WI38 (cell line): Measurements from ENCODE around the gene ALDH5A1.

Source experiments
- H3K4me3 ChIP-seq: 2 replicates; pipeline ENCODE4 v1.5.1; 2011; ENCODE audit warnings: low read depth, mild to moderate bottlenecking, control low read depth, low read length
- TF ChIP-seq, protein P1 (sequence below): IDR thresholded peaks from 2 replicates; pipeline ENCODE4 v1.5.1; 2012; ENCODE audit warnings: low read depth, mild to moderate bottlenecking, control low read depth, low read length

The ALDH5A1 gene

DNA sequence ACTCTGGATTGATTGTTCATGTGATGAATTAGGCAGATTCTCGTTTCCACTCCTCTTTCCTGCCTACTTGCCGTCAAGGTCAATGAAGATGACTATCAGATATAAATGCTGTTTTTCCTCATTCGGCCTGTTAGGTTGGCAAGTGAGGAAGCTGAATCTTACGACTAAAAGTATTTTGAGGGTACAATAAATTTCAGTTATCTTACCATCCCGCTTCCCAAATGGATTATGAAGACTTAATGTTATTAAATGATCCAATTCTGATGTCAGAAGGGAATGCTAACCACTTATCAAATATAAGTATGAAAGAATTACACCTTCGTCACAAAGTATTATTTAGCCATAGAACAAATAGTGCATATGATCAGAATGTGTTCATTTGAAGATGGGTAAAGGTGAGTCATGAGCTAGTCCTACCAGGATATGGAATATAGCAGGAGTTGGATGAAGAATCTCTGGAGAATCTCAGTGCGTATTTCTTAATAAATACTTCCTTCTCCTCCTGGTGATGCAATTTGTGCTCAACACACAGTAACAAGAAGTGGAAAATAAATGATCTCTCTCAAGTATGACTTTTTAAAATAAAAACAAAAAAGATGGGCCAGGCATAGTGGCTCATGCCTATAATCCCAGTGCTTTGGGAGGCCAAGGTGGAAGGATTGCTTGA lies 10.0 kb upstream of the ALDH5A1 start:
- TF ChIP-seq, protein P1, sequence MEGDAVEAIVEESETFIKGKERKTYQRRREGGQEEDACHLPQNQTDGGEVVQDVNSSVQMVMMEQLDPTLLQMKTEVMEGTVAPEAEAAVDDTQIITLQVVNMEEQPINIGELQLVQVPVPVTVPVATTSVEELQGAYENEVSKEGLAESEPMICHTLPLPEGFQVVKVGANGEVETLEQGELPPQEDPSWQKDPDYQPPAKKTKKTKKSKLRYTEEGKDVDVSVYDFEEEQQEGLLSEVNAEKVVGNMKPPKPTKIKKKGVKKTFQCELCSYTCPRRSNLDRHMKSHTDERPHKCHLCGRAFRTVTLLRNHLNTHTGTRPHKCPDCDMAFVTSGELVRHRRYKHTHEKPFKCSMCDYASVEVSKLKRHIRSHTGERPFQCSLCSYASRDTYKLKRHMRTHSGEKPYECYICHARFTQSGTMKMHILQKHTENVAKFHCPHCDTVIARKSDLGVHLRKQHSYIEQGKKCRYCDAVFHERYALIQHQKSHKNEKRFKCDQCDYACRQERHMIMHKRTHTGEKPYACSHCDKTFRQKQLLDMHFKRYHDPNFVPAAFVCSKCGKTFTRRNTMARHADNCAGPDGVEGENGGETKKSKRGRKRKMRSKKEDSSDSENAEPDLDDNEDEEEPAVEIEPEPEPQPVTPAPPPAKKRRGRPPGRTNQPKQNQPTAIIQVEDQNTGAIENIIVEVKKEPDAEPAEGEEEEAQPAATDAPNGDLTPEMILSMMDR = no peak

DNA sequence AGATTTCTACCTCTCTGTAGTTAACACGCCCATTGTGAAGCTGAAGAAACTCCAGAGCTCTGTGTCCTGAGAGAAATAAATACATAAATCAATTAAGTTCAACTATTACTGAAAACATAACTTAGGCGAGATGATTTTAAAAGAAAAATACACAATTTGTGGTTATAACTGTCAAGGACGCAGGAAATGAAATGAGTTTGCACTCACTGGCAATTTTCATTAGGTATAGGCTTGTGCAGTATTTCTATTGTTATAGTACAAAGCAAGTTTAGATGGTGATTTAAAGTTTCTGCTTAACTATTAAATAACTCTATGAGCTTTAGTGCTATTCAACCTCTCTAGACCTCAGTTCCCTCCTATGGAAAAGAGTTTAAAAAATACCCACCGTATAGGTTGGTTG lies 8.7 kb upstream of the ALDH5A1 start:
- H3K4me3 ChIP-seq = no peak overlapping the region
- TF ChIP-seq, protein P1 = no peak

More for the DNA sequence above, 10.0 kb upstream of the ALDH5A1 start:
- no peak overlapping the region for H3K4me3 ChIP-seq

DNA sequence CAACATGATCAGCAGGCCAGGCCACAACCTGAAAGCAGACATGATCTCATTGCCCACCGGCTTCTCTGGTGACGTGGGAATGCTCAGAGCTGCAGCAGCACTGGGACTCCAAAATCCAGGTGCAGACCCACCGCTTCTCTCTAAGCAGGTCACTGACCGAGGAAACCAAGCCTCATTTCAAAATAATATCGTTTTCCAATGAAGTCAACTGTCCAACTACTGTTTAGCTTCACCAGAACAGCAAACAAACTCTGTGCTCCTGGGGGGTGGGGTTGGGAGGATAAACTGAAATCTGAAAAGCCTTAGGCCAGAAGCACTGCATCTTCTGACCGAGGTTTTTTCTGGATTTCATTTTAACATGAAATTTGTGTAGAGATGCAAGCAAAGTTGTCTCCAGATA lies 5.3 kb upstream of the ALDH5A1 start, which contains the start of gene GPLD1:
Gene GPLD1 (minus strand): TSS at position 109 of the 400 bp plus-strand sequence. CDS start 67 bp downstream, at position 42.
- TF ChIP-seq, protein P1 = no peak
- H3K4me3 ChIP-seq = no peak within 1 kb of the TSS

DNA sequence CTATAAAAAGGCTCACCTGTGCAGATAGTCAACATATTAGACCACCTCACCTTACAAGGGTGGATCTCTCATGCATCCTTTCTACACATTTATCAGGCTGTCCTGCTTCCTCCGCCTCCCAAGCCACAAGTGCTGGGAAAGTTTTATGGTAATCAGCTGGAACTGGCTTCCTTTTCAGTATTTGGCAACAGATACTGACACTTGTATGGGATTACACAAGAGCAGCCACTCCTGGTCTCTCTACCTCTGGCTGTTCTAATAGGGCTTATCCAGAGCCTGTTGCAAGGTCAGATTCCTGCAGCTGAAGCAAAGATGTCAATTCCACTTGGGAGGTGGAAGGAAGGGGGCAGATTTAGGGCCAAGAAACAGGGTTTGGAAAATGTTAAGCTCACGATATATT lies 4.9 kb upstream of the ALDH5A1 start:
- H3K4me3 ChIP-seq = no peak overlapping the region
- TF ChIP-seq, protein P1 = no peak

DNA sequence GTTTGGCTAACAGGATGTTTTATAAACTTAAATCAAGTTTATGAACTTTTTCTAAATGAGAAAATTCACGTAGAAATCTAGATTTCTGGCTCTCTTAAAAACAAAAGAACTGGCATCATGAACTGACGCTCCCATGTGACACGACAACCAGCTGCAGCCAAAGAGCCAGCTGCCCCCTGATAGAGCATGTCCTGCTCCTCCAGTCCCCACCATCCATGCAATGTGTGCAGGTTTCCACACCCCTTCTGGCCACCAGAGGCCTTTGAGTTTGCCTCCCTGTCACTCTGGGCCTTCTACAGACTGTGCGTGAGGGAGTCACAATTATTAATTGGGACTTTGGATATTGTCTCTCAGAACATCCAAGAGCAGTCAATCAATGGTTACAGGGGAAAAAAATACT lies 3.8 kb upstream of the ALDH5A1 start:
- TF ChIP-seq, protein P1 = no peak
- no peak overlapping the region for H3K4me3 ChIP-seq

DNA sequence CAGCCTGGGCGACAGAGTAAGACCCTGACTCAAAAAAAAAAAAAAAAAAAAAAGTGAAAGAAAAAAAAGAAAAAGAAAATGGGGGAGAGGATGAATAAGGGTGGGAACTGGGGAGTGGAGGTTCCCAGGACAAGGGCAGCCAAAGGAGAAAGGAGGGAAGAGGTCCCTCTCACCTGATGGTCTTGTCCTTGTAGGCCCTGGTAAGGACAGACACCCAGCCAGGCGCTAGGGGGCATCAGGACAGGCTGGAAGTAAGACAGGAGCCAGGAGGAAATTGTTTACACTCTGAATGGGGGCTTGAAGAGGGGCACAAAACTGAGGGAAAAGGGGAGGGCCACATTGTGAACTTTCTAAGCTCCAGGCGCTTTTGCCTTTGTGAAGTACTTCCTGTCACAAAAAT lies 2.3 kb upstream of the ALDH5A1 start:
- TF ChIP-seq, protein P1 = peak; percentile 35; the same call in 1 of the 2 replicates
- H3K4me3 ChIP-seq = no peak overlapping the region

DNA sequence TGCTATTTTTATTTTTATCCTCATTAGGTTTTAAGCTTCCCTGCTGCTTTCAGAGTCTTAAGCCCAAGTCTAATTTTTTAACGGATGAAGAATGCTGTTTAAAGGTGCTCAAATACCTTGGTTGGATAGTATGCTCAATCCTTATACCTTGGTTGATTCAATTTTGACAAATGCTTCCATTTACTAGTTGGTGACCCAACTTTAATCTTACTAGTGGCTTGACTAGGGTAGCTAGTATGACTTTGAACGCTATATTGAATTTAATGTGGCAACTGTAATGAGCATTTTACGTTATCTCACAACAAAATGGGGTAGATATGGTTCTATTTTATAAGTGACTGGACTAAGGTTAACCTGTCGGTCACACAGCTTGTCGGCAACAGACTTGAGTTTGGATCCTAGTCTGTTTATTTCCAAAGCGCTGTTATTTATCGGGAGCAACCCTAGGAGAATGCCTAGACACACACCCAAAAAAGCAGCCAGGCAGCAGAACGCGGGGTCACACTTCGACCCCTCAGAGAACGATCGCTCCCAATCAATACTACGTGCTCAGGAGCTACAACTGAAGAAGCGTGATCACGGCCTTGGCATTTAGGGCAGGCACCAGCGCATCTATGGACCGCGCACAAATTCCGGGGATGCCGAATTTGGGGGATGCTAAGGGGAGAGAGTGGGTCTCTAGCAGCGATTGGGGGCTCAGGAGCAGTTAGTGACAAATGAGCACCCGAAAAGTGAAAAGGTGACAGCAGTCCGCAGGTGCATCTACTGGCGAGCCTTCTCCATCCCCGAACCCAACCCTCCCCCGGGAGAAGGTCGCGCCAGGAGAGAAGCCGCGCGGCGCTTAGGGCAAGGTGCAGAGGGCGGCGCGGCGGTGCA lies 586 bp upstream of the ALDH5A1 start:
- TF ChIP-seq, protein P1 = no peak

More for the DNA sequence above, 586 bp upstream of the ALDH5A1 start:
- H3K4me3 ChIP-seq = peak overlapping the region; percentile 50
